Neural cell (in vitro differentiated cells): ENCODE data around the gene DIS3L2. TPM values are rescaled to one million over a fixed set of nuclear protein-coding genes. Genes with fewer than 3 reads are reported as not detected.
"Not testable (repeated sequence)": the region's sequence is repeated elsewhere in the genome, so short reads cannot be mapped to it uniquely, and the experiment has no call there.

ENCODE experiments used
- H2AFZ ChIP-seq: fragments of 200-600, 300-800 bp; sonication (generic), shearing (Covaris generic); 2 replicates; pipeline ENCODE4 v1.6.0; 2014; ENCODE audit warnings: low read depth, mild to moderate bottlenecking, antibody characterized with exemption, low read length, moderate library complexity
- H3F3A ChIP-seq: fragments of 200-600 bp; shearing (Covaris generic); 2 replicates; pipeline ENCODE4 v1.6.1; 2016; ENCODE audit warnings: mild to moderate bottlenecking, moderate library complexity, mixed read lengths, antibody characterized with exemption, low read length; ENCODE audit not compliant: insufficient read depth, poor library complexity, severe bottlenecking
- H3K27ac ChIP-seq: fragments of 200-600, 300-800 bp; sonication (generic), shearing (Covaris generic); 2 replicates; pipeline ENCODE4 v1.5.1; 2014; ENCODE audit warnings: mild to moderate bottlenecking, low read length, moderate library complexity
- H3K27me3 ChIP-seq: fragments of 300-800, 200-600 bp; sonication (generic), shearing (Covaris generic); 2 replicates; pipeline ENCODE4 v1.6.0; 2014; ENCODE audit warnings: mild to moderate bottlenecking, low read depth, low read length, moderate library complexity; ENCODE audit not compliant: insufficient read depth
- H3K36me3 ChIP-seq: fragments of 300-800, 200-600 bp; sonication (generic), shearing (Covaris generic); 2 replicates; pipeline ENCODE4 v1.5.1; 2014; ENCODE audit warnings: mild to moderate bottlenecking, antibody characterized with exemption, low read length, moderate library complexity; ENCODE audit not compliant: insufficient read depth
- H3K4me2 ChIP-seq: fragments of 300-800, 200-600 bp; sonication (generic), shearing (Covaris generic); 2 replicates; pipeline ENCODE4 v1.6.0; 2014; ENCODE audit warnings: mild to moderate bottlenecking, low read length
- H3K4me3 ChIP-seq: fragments of 300-800, 200-600 bp; sonication (generic), shearing (Covaris generic); 2 replicates; pipeline ENCODE4 v1.5.1; 2014; ENCODE audit warnings: mild to moderate bottlenecking, low read length, moderate library complexity
- H3K79me2 ChIP-seq: fragments of 200-600 bp; shearing (Covaris generic); replicated peaks from 2 replicates; pipeline ENCODE4 v1.6.0; 2014; ENCODE audit warnings: mild to moderate bottlenecking, low read length, moderate library complexity; ENCODE audit not compliant: insufficient read depth
- H3K9ac ChIP-seq: fragments of 300-800, 200-600 bp; sonication (generic), shearing (Covaris generic); 2 replicates; pipeline ENCODE4 v1.6.1; 2016; ENCODE audit warnings: mild to moderate bottlenecking, low read length, mixed read lengths
- H3K9me2 ChIP-seq: fragments of 200-600 bp; shearing (Covaris generic); 2 replicates; pipeline ENCODE4 v1.6.1; 2016; ENCODE audit warnings: mild to moderate bottlenecking, low read length, mixed read lengths; ENCODE audit not compliant: insufficient read depth
- H3K9me3 ChIP-seq: fragments of 200-600, 300-800 bp; sonication (generic), shearing (Covaris generic); 2 replicates; pipeline ENCODE4 v1.6.1; 2016; ENCODE audit warnings: mild to moderate bottlenecking, mixed run types, low read length, moderate library complexity, mixed read lengths
- H4K20me1 ChIP-seq: fragments of 200-600 bp; shearing (Covaris generic); 2 replicates; pipeline ENCODE4 v1.6.1; 2016; ENCODE audit warnings: mild to moderate bottlenecking, mixed run types; ENCODE audit not compliant: insufficient read depth
- EP300 ChIP-seq: fragments of 450-650 bp; conservative IDR thresholded peaks from 2 replicates; pipeline ENCODE4 v1.6.1; 2014; ENCODE audit warnings: antibody characterized with exemption, mild to moderate bottlenecking, moderate library complexity; ENCODE audit not compliant: poor library complexity, severe bottlenecking
- EZH2 ChIP-seq: fragments of 200-600, 300-800 bp; shearing (Covaris generic), sonication (generic); IDR thresholded peaks from 2 replicates; pipeline ENCODE4 v1.6.1; 2014; ENCODE audit warnings: antibody characterized with exemption, low read length, borderline replicate concordance, mild to moderate bottlenecking; ENCODE audit not compliant: insufficient read depth, poor library complexity, severe bottlenecking
- MXI1 ChIP-seq: fragments of 450-650 bp; conservative IDR thresholded peaks from 2 replicates; pipeline ENCODE4 v1.6.1; 2014; ENCODE audit warnings: antibody characterized with exemption, mild to moderate bottlenecking; ENCODE audit not compliant: poor library complexity, severe bottlenecking
- POLR2AphosphoS5 ChIP-seq: IDR thresholded peaks from 2 replicates; pipeline ENCODE4 v1.6.1; 2012
- RAD21 ChIP-seq: fragments of 450-650 bp; conservative IDR thresholded peaks from 2 replicates; pipeline ENCODE4 v1.6.1; 2014; ENCODE audit warnings: antibody characterized with exemption, mild to moderate bottlenecking, moderate library complexity
- SMC3 ChIP-seq: fragments of 450-650 bp; conservative IDR thresholded peaks from 2 replicates; pipeline ENCODE4 v1.6.1; 2014; ENCODE audit warnings: antibody characterized with exemption, mild to moderate bottlenecking, moderate library complexity; ENCODE audit not compliant: poor library complexity
- TAF1 ChIP-seq: IDR thresholded peaks from 2 replicates; pipeline ENCODE4 v1.6.1; 2012; ENCODE audit warnings: low read depth
- polyA plus RNA-seq: library from polyadenylated mRNA; depleted of rRNA; stranded (reverse); fragments of >200 nt; gene quantifications from 2 replicates; pipeline ENCODE4 v1.2.3, GENCODE V29; 2014
- TF ChIP-seq, protein P1 (sequence below): fragments of 450-650 bp; IDR thresholded peaks from 2 replicates; pipeline ENCODE4 v1.5.1; 2014; ENCODE audit warnings: antibody characterized with exemption, mild to moderate bottlenecking, moderate library complexity; ENCODE audit not compliant: poor library complexity, severe bottlenecking
- TF ChIP-seq, protein P2 (sequence below): IDR thresholded peaks from 2 replicates; pipeline ENCODE4 v1.6.1; 2012; ENCODE audit warnings: borderline replicate concordance

Gene DIS3L2
- polyA plus RNA-seq, 1 donor from 2014 or later: 20.0 TPM

DNA sequence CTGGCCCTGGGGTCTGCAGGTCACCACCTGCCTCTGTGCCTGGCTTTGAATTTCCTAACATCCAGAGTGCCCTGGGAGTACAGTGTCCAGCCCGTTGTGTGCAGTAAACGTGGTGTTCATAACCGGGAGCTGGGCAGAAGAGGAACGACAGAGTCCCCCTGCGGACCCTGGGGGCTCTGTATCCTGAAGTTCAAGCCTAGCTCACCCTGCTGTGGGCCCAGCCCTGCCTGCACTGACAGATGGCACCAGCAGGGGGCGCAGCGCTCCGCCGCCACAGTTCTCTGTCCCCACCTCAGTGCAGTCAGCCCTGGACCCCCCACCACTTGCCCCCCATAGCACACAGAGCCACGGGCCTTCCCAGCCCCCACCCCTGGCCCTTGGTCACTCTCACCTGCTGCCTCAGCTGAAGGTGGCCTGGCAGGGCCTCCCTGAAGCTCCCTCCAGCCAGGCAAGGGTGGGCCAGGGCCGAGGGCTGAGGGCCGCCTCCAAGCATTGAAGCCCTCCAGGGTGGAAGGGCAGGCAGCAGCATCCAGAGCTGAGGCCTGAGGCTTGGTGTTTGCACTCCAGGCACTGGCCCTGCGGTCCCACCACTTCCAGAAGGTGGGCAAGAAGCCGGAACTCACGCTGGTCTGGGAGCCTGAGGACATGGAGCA lies 373.8 kb downstream of the DIS3L2 start:
- H3K27ac ChIP-seq, H3F3A ChIP-seq, H2AFZ ChIP-seq, H3K27me3 ChIP-seq, H3K79me2 ChIP-seq, H3K4me2 ChIP-seq, H3K9me2 ChIP-seq, H3K4me3 ChIP-seq, H3K9me3 ChIP-seq, H3K36me3 ChIP-seq, H3K9ac ChIP-seq, H4K20me1 ChIP-seq: not testable (repeated sequence)
- TF ChIP-seq, protein P1, sequence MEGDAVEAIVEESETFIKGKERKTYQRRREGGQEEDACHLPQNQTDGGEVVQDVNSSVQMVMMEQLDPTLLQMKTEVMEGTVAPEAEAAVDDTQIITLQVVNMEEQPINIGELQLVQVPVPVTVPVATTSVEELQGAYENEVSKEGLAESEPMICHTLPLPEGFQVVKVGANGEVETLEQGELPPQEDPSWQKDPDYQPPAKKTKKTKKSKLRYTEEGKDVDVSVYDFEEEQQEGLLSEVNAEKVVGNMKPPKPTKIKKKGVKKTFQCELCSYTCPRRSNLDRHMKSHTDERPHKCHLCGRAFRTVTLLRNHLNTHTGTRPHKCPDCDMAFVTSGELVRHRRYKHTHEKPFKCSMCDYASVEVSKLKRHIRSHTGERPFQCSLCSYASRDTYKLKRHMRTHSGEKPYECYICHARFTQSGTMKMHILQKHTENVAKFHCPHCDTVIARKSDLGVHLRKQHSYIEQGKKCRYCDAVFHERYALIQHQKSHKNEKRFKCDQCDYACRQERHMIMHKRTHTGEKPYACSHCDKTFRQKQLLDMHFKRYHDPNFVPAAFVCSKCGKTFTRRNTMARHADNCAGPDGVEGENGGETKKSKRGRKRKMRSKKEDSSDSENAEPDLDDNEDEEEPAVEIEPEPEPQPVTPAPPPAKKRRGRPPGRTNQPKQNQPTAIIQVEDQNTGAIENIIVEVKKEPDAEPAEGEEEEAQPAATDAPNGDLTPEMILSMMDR: peak; percentile 42

DNA sequence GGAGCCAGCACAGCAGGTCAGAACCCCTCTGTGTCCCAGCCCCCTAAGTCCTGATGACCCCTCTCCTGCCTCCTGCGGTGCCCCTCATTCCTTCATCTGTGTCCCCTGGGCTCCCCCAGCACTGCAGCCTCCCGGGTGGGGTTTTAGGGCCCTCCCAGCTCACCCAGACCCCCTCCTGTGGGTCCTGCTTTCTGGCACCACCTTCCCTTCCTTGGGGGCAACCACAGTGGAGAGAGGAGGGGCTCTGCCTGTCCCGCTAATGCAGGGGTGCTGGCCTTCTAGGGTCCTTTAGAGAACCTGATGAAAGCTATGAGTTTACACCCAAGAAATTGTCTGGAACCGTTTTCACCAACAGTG lies 374.3 kb downstream of the DIS3L2 start:
- no peak overlapping the region for H3K4me3 ChIP-seq
- TF ChIP-seq EP300 (no peak), SMC3 (no peak), RAD21 (no peak), EZH2 (no peak), TAF1 (no peak), MXI1 (no peak), POLR2AphosphoS5 (no peak)
- TF ChIP-seq, protein P1: no peak
- TF ChIP-seq, protein P2, sequence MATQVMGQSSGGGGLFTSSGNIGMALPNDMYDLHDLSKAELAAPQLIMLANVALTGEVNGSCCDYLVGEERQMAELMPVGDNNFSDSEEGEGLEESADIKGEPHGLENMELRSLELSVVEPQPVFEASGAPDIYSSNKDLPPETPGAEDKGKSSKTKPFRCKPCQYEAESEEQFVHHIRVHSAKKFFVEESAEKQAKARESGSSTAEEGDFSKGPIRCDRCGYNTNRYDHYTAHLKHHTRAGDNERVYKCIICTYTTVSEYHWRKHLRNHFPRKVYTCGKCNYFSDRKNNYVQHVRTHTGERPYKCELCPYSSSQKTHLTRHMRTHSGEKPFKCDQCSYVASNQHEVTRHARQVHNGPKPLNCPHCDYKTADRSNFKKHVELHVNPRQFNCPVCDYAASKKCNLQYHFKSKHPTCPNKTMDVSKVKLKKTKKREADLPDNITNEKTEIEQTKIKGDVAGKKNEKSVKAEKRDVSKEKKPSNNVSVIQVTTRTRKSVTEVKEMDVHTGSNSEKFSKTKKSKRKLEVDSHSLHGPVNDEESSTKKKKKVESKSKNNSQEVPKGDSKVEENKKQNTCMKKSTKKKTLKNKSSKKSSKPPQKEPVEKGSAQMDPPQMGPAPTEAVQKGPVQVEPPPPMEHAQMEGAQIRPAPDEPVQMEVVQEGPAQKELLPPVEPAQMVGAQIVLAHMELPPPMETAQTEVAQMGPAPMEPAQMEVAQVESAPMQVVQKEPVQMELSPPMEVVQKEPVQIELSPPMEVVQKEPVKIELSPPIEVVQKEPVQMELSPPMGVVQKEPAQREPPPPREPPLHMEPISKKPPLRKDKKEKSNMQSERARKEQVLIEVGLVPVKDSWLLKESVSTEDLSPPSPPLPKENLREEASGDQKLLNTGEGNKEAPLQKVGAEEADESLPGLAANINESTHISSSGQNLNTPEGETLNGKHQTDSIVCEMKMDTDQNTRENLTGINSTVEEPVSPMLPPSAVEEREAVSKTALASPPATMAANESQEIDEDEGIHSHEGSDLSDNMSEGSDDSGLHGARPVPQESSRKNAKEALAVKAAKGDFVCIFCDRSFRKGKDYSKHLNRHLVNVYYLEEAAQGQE: no peak
- H3K9me3 ChIP-seq: no peaks in the 10 kb centered on the region
- no peaks in the 10 kb centered on the region for H3K27me3 ChIP-seq
- H3K79me2 ChIP-seq: no peaks in the 10 kb centered on the region
- H3K9ac ChIP-seq: no peak overlapping the region
- H2AFZ ChIP-seq: no peak overlapping the region
- H3K36me3 ChIP-seq: no peaks in the 10 kb centered on the region
- H3K27ac ChIP-seq: no peak overlapping the region
- H3K9me2 ChIP-seq: no peaks in the 10 kb centered on the region
- no peaks in the 10 kb centered on the region for H3F3A ChIP-seq
- no peak overlapping the region for H3K4me2 ChIP-seq
- no peaks in the 10 kb centered on the region for H4K20me1 ChIP-seq
